Measurements from ENCODE around the gene ZNF813. TPM values are rescaled to one million over a fixed set of nuclear protein-coding genes. Genes with fewer than 3 reads are reported as not detected.

ZNF813 gene
- total RNA-seq, 1 donor from 2014 or later, result 2.2 TPM

- TF ChIP-seq CTCF (IDR thresholded peaks at IDR 0.05), result no peak
- Mint-ChIP-seq H3K4me1 (ENCODE audit: low read depth) (peaks cover 11% of the 10 kb centered on the region), H3K9me3 (ENCODE audit: low read depth) (no peaks in the 10 kb centered on the region), H3K4me3 (ENCODE audit: unreplicated experiment) (no peak overlapping the region), H3K36me3 (ENCODE audit: low read depth) (no peaks in the 10 kb centered on the region), H3K27ac (ENCODE audit: unreplicated experiment) (peak overlapping the region; percentile 52), H3K27me3 (ENCODE audit: low read depth) (no peaks in the 10 kb centered on the region)
- no peak for DNase-seq (ENCODE audit: low spot score)
Measured at GRCh38 chr19:53545271-53546065, 77.9 kb downstream of the ZNF813 start.

Other genes starting within 250 kb of the ZNF813 start
- gene ZNF677, start 212.9 kb upstream of the ZNF813 start, total RNA-seq, result 21.2 to 28.9 TPM (median 21.5 TPM) in 3 replicates
- gene VN1R2, start 209.4 kb upstream of the ZNF813 start, total RNA-seq, result not detected in 3 replicates
- gene VN1R4, start 200.0 kb upstream of the ZNF813 start, total RNA-seq, result not detected in 3 replicates
- 3.6 to 6.6 TPM (median 4.8 TPM) in 3 replicates for gene ZNF845, start 134.0 kb upstream of the ZNF813 start, total RNA-seq
- 5.9 to 6.9 TPM (median 6.4 TPM) in 3 replicates for gene ZNF525, start 102.0 kb upstream of the ZNF813 start, total RNA-seq
- 6.5 to 12.2 TPM (median 7.3 TPM) in 3 replicates for gene ZNF765, start 72.6 kb upstream of the ZNF813 start, total RNA-seq
- 7.0 to 8.0 TPM (median 8.0 TPM) in 3 replicates for gene ZNF761, start 35.7 kb upstream of the ZNF813 start, total RNA-seq
- 7.9 to 9.1 TPM (median 7.9 TPM) in 3 replicates for gene ZNF331, start 70.4 kb downstream of the ZNF813 start, total RNA-seq
- gene DPRX, start 164.3 kb downstream of the ZNF813 start, total RNA-seq, result not detected in 3 replicates